GM18498 (cell line): ENCODE measurements around the gene AEBP2.
A peak's percentile ranks its signal among the peaks of the same experiment; 100 is the strongest.
"Not testable (repeated sequence)": the region's sequence is repeated elsewhere in the genome, so short reads cannot be mapped to it uniquely, and the experiment has no call there.

Source experiments
- ATAC-seq: cut with Tn5 transposase; IDR thresholded peaks from one replicate; pipeline ENCODE4 v1.9.1; 2021; ENCODE audit warnings: mild to moderate bottlenecking, moderate library complexity; ENCODE audit not compliant: unreplicated experiment

AEBP2 gene, protein sequence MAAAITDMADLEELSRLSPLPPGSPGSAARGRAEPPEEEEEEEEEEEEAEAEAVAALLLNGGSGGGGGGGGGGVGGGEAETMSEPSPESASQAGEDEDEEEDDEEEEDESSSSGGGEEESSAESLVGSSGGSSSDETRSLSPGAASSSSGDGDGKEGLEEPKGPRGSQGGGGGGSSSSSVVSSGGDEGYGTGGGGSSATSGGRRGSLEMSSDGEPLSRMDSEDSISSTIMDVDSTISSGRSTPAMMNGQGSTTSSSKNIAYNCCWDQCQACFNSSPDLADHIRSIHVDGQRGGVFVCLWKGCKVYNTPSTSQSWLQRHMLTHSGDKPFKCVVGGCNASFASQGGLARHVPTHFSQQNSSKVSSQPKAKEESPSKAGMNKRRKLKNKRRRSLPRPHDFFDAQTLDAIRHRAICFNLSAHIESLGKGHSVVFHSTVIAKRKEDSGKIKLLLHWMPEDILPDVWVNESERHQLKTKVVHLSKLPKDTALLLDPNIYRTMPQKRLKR

DNA sequence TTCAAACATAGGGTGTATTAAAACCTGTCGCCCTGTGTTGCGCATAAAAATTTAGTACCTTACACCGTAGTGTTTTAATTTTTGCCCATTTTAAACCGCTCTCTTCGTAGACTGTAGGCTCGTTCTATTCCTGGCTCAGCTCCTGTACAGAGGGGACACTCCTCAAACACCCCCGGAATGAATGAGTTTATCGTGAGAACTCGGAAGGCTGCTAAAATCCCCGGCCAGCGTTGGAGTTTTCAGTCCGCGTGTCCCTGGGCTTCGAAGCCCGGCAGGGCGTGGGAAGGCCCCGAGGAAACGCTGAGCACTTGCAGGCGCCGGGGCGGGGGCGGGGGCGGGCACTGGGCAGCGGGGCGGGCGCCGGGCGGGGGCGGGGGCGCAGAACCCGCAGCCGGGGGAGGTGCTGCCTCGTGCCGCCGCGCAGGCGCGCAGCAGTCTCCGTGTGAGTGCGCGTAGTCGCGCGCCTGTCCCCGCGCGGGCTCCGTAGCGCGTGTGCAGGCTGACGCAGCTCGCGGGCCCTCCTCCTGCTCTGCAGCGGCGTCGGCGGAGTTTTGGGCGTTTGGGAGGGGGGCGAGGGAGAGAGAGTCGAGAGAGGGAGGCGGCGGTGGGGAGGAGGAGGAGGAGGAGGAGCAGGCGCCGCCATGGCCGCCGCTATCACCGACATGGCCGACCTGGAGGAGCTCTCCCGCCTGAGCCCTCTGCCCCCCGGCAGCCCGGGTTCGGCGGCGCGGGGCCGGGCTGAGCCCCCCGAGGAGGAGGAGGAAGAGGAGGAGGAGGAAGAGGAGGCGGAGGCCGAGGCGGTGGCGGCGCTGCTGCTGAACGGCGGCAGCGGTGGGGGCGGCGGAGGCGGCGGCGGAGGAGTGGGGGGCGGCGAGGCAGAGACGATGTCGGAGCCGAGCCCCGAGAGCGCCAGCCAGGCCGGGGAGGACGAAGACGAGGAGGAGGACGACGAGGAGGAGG lies at the start of gene AEBP2:
Gene AEBP2, plus strand, starts transcription at position 434 of the 960 bp plus-strand sequence. Its CDS starts 208 bp downstream, at position 642.
- ATAC-seq = peak; percentile 86

DNA sequence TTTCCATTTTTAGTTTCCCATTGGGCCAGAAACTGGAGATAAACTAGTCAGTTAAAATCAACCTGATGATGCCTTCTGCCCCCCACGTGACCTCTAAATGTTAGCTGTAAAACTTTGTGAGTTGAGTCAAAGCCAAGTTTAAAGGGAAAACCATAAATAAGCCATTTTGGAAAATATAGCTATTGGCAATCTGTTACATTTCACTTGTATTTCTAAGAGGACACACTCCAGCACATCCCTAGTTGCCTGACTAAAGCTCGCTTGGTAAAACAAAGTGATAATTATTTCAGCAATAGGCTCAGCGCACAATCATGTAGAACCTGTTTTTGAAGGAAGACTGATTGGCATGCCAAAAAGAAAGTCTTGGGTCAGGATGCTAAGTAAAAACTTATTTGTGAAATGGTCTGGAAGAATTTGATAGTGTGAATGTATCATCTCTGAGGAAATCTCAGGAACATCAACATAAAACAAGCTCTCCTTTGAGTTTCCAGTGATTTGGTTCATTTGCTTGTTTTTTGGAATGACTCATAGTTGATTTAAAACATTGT lies 49.2 kb upstream of the AEBP2 start:
- no peak for ATAC-seq

DNA sequence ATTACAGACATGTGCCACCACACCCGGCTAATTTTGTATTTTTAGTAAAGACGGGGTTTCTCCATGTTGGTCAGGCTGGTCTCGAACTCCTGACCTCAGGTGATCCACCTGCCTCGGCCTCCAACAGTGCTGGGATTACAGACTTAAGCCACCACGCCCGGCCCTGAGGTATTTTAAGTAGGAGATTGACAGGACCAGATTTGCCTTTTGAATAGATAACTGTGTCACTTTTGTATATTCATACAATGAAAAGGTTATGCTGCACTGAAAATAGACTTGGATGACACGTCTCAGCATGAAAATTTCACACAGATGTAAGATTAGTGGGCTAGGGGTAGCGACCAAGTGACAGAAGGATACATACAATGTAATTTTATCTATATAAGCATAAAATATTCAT lies 46.6 kb upstream of the AEBP2 start:
- not testable (repeated sequence) for ATAC-seq

DNA sequence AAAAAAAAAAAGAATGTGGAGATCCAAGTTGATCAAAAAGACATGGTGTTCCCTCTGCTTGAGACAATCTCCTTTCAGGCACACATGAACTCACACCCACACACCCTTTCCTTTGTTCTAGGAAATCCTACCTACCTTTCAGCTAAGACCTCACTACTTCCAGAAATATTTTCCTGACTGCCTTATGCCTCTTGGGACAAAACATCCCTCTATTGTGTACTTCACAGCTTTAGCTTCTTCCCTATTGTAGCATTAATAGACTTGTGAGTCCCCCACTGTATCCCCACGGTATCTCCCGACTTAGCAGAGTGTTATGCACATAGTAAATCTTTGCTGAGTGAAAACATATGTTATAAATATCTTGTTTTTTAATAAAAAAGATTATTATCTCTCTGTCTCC lies 44.9 kb upstream of the AEBP2 start:
- ATAC-seq = no peak

DNA sequence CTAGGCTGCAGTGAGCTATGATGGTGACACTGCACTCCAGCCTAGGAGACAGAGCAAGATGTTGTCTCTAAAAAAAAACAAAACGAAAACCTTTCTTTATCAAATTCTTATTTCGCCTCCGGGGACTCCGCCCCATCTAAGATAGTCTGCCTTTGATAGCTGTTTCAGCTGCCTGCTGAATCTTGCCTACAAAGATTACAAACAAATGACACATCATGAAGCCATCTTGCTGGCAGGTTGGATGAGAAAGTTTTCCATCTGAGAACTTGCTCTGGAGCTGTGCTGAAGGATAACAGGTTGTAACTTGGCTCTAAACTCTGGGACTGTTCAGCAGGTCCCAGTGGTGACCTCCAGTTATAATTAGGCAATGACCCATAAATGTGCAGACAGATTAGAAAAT lies 41.8 kb upstream of the AEBP2 start:
- no peak for ATAC-seq

DNA sequence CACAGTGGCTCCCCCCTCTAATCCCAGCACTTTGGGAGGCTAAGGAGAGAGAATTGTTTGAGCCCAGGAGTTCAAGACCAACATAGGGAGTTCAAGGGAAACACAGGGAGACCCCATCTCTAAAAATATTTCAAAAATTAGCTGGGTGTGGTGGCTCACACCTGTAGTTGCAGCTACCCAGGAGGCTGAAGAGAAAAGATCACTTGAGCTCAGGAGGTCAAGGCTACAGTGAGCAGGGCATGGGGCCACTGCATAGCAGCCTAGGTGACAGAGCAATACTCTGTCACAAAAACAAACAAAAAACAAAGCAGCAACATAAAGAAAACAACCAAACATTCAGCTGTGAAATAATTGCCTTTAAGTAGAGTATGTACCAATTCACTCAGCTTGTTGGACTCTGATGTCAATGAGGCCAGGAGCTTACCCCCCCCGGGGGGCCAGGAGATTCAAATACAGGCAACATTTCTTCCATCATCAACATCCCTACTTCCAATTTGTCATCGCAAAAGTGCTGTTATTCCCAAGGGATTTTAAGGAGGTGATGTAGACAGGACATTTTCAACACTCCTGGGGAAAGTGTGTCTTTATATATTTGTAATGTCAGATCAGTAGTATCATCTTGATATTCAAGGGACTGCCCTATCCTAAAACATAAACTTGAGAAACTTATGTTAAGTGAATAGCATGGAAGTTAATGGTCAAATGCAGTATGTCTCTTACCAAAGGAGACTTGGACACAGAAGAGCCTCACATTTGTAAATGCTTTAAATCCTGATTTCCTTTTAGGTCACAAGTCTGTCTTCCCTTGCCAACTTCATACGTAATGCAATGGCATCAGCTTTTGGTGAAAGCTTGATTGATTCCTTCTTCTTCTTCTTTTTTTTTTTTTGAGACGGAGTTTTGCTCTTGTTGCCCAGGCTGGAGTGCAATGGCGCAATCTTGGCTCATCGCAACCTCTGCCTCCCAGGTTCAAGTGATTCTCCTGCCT lies 40.6 kb upstream of the AEBP2 start:
- ATAC-seq = no peak

DNA sequence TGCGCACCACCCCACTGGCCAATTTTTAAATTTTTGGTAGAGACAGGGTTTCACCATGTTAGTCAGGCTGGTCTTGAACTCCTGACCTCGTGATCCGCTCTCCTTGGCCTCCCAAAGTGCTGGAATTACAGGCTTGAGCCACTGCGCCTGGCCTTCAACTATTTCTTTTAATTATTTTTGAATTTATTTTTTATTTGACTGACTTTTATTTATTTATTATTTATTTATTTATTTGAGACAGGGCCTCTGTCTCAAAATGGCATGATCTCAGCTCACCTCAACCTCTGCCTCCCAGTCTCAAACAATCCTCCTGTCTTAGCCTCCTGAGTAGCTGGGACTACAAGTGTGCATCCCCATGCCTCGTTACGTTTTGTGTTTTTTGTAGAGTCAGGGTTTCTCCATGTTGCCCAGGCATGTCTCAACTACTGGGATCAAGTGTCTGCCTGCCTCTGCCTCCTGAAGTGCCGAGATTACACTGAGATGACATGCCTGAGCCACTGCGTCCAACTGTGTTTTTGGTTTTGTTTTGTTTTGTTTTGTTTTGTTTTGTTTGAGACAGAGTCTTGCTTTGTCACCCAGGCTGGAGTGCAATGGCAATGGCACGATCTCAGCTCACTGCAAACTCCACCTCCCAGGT lies 38.5 kb upstream of the AEBP2 start:
- not testable (repeated sequence) for ATAC-seq

DNA sequence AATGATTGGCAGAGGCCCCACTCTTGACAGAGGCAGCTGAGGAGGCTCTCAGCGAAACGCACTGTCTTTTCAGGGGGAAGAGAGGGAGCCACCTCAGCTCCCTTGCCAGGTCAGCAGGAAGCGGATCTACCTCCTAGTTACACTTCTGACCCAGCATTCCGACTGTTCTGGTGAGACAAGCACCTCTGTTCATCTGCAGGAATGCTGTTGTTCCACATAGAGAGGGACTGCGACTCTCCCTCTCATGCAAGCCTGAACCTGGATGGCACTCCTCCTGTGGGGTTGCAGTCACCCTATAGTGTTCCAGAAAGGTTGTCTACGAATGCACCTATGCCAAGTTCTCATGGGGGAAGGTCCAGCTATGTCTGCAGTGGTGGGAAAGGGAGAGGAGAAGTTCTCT lies 37.1 kb upstream of the AEBP2 start:
- no peak for ATAC-seq

DNA sequence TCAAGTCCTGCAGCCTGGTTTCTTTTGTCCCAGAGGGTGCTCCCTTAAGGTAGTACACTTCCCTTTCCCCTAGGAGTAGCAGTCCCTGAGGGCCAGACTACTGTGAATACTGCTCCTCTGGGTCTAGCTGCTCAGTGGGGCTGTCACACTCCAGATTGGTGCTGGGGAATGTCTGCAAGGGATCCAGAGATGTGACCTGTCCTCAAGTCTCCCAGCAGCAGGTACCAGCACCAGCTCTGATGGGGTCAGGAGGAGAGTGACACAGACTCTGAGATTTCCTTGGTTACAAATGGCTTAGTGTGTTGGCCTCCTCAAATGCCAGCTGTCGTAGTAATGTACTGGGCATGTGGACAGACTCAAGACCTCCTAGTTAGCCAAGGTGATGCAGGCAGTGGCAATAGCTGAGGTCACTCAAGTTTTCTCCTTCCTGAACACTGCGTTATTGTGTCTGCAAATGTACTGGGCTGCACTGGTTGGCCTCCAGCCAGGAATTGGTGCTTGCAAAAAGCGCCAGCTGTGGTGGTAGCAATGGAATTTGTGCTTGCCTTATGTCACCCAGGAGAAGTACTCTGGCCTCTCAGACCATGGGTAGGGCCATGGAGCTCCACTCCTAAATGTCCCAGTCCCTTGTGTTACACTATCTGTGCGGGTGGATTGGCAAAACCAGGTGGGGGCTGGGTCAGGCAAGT lies 36.4 kb upstream of the AEBP2 start:
- no peak for ATAC-seq

DNA sequence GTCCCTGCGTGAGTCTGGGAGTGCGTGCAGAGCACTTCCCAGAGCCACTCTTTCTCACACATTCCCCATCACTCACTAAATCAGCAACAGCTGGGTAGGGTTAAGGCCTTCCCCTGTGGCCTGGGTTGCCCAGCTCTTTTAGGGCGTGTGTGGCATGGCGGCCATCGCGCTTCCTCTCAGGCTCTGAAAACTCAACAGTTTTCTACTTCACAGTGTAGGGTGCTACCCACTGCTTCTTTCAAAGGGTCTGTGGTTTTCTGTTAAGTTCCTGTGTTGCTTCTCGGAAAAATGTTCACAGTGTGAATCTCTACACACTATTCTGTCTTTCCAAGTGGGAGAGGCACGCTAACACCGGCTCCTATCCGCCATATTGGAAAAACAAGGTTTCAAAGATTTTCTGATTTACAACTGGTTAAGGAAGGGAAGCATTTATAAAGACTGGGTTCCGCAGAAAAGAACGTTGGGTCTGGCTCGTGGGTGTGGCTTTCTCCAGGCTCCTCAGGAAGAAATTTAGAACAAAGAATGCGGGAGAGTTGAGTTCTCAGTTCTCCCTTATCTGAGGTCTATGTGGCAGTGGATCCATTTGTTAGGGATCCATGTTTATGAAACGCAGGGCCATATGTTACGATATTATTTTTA lies 34.9 kb upstream of the AEBP2 start:
- ATAC-seq = no peak

DNA sequence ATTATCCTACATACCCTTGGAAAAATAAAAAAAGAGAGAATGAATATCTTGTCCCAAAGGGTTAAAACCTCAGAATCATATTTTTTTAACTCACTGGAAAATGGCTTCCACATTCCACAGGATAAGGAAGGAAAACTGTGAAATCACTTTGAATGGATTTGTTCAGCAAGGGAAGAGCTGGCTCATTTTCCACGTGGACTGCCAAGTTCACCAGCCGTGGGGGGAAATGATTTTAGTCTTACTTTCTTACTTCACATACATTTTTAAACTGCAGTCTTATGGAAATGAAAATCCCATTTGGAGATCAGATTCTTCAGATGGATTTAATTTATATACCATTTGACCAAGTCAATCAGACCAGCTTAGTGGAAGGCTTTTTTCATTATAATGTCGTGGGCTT lies 29.9 kb upstream of the AEBP2 start:
- no peak for ATAC-seq

DNA sequence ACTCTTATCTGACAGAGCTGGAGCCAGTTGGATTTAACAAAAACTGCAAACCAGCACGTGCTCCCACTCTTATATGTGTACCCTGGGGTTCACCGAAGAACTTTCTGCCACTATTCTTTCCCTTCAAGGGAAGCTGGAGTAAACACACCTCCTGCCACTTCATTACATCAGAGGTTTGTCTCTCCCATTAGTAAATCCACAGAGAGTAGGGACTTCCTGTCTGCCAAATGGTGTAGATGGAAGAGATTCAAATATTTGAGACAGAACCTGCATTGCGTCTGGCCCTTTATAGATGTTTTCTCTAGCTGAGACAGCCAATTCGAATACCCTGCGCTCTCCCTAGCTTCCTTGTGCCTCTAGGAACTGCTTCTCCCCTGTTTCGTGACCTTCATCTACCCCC lies 29.1 kb upstream of the AEBP2 start:
- ATAC-seq = no peak

DNA sequence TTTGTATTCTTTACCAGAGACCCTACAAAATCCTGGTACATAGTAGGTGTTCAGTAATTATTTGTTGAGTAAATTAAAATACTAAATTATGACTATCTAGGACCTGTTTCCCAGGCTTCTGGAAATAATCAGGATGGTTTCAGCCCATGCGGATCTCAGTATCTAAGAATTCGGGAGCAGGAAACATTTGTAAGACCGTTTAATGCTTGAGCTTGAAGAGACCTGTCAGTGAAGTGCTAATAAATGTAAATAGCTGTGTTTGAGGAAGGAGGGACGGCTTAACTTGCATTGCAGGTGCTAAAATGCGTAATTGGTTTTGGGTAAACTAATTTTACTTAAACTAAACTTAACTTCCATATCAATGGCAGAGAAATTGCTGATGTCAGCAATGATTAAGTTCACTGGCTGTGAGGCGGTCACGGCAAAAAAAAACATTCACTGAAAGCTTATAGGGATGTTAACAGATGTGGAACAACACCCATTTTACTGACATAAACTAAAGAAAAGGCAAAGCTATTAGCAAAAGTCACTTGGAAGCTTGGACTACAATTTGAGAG lies 28.6 kb upstream of the AEBP2 start:
- no peak for ATAC-seq

DNA sequence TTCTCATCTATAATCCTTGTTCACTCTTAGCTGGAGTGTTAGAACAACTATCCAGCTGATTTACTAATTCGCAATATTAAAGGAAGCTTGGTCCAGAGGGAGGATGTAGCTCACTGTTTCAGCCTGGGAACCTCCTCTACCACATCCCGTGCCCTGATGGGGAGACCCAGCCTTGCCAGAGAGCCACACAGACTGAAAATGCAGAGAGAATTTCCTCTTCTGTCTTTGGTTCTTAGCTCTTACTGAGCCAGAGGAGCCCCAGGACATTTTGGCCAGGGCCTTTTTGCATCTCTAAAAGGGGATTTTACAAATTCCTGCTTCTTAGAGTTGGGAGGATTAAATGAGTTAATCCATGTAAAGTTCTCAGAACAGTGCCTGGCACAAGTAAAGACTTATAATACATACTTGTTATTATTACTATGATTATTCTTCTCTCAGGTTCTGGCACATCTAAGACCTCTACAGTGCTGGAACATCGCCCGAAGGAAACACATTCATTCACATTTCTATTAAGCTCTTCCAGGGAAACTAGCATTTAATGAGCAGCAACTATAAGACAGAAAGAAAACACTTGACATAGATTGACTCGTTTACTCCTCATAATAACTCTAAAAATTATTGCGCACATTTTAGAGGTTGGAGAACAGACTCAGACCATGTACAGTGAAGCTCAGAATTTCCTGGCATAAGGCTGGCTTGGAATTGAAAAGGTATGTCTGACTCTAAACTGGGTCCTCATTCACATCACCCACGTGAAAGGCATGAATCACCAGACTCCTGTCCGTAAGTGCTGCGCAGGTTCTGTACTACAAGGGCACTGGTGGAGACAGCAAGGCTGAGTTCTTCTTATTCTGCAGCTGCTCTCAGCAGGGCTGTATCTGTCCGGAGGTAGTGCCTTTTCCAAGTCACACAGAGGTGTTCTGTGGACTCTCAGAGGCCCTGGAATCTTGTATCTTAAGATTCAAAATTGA lies 27.8 kb upstream of the AEBP2 start:
- ATAC-seq = no peak

DNA sequence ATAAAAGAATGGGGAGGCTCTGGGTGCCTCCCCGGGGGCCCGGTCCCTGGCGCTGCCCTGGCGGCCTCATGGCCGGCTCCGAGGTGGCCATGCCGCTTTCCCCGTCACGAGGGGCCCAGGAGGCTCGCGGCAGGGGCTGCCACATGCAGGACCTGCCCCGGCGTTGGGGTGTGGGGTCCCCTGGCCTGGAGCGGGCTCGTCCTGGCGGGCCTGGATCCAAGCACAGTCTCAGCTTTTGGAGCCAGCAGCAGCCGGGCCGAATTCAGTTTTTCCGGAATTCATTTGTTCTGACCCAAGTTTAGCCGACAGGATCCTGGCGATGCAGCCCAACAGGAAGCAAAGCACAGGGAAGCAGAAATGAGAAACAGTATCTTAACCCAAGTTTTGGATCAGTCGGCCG lies 26.4 kb upstream of the AEBP2 start:
- ATAC-seq = no peak

DNA sequence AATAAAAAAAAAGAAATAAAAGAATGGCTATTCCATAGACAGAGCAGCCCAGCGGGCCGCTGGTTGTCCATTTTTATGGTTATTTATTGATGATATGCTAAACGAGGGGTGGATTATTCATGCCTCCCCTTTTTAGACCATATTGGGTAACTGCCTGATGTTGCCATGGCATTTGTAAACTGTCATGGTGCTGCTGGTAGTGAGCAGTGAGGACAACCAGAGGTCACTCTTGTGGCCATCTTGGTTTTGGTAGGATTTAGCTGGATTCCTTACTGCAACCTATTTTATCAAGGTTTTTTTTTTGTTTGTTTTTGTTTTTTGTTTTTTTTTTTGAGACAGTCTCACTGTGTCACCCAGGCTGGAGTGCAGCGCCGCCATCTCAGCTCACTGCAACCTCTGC lies 25.7 kb upstream of the AEBP2 start:
- not testable (repeated sequence) for ATAC-seq

DNA sequence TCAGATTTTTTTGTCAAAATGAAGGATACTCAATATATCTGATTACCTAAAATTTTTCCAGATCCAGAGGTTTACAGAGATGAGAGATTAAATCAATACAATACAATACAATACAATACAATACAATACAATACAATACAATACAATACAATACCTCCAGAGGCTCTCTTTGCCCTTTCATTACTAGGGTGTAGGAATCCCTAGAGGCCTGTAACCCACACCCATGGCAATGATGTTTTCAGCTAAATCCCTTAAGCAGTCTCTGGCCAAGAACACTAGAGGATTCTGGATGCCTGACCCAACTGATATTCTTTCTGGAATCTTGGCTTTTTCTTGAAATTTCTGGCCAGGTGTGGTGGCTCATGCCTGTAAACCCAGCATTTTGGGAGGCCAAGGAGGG lies 23.7 kb upstream of the AEBP2 start:
- no peak for ATAC-seq
